ENCODE measurements around the gene NALCN.

- TF ChIP-seq CTCF (IDR thresholded peaks at IDR 0.05 in 4 of 5, conservative IDR thresholded peaks at IDR 0.05 in 1 of 5), result no peak
- no peak for TF ChIP-seq POLR2A (IDR thresholded peaks at IDR 0.05)
These were observed 403.1 kb downstream of the NALCN start for GRCh38 chr13:101013245-101013644.

Measured in gastrocnemius medialis (tissue), 4 donors.